Fibroblast of skin of back (primary cell): ENCODE data around the gene IFT43. TPM values are rescaled to one million over a fixed set of nuclear protein-coding genes. Genes with fewer than 3 reads are reported as not detected.

Experiments
- DNase-seq: peaks from one replicate; pipeline ENCODE4 v3.0.0-alpha.2; 2013
- polyA plus RNA-seq, 2 experiments: library from polyadenylated mRNA; unstranded; fragments of 120-200 nt; gene quantifications; one replicate each; pipeline ENCODE4 v1.2.1, GENCODE V29; 2013; ENCODE audit not compliant: insufficient read length in 2 of 2

IFT43 gene
- 24.2 TPM for polyA plus RNA-seq (2013, experiment 1 of 2; ENCODE audit: insufficient read length)
- 27.3 TPM for polyA plus RNA-seq (2013, experiment 2 of 2; ENCODE audit: insufficient read length)

DNA sequence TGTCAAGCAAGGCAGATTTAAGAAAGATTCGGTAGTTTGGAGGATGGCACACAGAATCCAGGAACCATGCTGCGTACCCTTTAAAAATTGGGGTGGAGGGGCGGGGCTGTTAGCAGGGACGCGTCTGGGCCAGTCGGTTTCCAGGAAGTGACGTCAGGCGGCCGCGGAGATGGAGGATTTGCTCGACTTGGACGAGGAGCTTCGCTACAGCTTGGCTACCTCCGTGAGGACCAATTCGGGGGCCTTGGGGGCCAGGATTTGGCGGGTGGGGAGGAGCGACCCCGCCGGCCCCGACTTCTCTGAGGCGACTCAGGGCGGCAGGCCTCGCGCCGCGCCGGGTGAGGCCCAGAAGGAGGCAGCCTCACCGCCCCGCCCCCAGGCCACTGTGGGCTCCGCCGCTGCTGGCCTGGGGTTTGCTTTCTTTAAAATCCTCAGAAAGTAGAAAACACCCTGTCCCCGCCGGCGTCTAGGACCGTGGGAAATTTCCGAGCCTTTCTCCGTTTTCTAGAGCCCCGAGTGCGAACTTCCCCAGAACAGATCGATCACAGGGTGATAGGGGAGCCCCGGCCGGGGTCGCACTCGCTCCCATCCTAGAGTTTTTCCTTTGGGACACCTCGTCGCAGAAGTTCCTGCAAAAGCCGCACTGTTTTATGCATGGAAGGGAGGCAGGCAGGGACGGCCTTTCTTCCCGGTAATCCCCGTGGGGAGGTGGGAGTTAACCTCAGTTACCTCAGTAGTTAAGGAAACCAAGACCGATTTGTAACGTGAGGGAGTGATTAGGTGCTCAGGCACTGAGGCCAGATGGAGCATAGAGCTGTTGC is at the start of gene IFT43:
Gene IFT43, plus strand, starts transcription at position 146 of the 821 bp plus-strand sequence. Its CDS starts 24 bp downstream, at position 170.
- DNase-seq = peak; percentile 81

DNA sequence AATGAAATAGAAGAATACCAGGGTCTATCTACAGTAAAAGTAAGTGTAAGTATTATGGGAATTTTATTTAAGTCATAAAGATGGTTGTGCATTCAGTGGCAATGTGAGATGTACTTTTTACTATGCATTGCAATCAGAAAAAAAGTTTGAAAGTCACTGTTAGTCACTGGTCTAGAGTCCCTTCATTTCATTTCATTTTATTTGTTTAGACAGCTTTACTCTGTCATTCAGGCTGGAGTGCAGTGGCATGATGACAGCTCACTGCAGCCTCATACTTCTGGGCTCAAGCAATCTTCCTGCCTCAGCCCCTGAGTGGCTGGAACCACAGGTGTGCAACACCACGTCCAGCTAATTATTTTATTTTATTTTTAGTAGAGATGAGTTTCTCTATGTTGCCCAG is 46.4 kb upstream of the IFT43 start:
- peak; percentile 6 for DNase-seq

DNA sequence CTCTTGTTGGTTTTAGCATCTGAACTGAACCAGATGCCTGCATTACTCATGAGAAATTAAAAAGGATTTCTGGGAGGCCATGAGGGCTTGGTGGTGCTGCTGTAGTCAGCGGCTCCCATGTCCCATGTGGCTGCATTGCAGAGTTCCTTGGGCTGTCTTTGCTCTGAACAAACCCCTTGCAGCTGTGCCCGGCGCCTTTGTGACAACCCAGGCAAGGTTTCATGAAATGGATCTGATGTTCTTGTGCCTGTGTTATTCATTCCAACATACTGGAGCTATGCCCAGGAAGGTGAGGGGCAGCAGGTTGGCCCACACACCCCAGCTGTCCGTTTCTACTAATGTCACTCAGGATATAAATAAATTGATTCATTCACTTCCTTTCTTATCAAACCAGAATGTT is 44.5 kb upstream of the IFT43 start:
- DNase-seq = peak; percentile 37

DNA sequence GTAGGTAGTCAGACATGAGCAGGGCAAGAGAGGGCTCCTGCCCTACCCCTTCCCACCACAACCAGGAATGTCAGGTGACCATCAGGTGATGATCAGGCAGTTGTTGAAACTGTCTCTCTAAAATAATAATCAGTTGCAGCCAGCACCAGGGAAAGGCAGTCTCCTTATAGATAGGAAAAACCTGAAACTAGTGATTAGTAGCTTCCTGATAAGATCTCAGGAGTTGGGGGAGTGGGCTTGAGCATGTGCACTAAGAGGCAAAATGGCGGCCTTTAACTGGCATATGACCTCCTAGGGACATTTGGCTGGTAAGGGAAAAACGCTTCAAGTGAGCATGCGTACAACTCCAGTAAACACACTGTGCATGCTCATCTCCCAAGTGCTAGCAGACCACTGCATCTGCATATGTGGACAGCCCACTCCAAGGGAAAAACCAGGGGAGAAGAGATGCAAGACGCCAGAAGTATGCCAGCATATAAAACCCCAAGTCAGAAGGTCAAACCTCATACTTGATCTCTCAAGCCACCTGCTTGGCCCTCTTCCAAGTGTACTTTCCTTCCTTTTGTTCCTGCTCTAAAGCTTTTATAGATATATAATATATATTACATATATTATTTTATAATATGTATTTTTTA is 40.8 kb upstream of the IFT43 start:
- no peak for DNase-seq

GRCh38 chr14:75946785-75947184 is 38.8 kb upstream of the IFT43 start:
- no peak for DNase-seq

DNA sequence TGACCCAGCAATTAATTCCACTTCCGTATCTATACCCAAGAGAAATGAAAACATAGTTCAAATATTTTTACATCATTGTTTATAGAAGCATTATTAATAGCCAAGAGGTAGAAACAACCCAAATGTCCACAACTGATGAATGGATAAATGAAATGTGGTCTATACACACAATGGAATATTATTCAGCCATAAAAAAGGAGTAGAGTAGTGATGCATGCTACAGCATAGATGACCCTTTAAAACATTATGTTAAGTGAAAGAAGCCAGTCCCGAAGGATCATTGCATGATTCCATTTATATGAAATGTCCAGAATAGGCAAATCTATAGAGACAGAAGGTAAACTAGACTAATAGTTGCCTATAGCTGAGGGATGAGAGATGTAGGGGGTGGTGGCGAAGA is 33.1 kb upstream of the IFT43 start:
- no peak for DNase-seq

DNA sequence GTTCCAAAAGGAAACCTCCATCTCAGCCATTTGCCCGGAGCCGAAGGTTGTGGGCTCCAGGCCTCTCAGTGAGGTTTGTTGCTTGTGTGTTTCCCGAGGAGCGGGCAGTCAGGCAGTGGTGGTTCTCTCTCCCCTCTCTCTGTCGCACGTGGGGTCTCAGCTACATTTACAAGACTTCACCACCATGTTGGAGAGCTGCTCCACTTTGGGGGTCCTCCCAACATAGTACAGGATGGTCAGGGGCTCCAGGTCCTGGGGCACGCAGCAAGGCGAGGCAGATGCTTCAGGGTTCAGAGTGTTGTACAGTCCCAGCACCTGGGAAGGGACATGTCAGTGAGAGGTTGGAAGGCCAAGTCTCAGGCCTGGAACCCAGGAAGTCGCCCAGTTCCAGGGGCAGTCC is 26.5 kb upstream of the IFT43 start:
- DNase-seq = no peak

- no peak for DNase-seq
These were observed 25.3 kb upstream of the IFT43 start for GRCh38 chr14:75960231-75960630.

DNA sequence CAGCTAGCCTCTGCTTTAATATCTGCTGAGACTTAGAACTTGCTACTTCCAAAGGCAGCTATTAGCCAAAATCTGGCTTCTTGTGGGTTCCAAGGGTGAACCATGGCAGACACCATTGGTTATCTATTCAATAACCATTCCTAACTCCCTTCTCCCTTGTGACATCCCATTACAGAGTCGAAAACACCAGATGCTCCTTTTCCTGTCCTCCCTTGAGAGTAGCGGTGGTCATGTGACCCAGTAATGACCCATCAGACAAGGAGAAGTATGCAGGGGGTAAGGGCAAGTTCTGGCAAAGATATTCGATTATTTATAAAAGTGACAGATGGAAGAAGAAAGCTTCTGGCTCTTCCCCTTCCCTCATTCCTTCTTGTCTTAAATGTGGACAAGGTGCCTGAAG is 23.9 kb upstream of the IFT43 start:
- no peak for DNase-seq

DNA sequence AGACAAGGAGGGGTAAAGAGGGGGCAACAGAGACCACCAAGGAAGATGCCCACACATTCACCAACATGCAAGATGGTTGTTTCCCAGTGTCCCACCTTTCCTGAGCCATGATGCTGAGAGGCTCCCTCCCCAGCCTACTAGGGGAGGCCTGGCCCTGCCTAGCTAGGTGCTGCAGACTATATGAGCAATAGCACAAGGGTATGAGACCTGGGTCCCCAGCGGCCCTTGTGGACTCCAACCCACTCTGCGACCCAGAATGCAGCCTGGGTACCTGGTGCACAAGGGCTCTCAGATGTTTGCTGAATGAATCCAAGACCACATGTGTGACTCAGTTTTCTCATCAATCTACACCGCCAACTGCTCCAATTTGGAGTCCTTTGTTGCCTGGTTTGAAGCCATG is 17.7 kb upstream of the IFT43 start:
- DNase-seq = no peak

DNA sequence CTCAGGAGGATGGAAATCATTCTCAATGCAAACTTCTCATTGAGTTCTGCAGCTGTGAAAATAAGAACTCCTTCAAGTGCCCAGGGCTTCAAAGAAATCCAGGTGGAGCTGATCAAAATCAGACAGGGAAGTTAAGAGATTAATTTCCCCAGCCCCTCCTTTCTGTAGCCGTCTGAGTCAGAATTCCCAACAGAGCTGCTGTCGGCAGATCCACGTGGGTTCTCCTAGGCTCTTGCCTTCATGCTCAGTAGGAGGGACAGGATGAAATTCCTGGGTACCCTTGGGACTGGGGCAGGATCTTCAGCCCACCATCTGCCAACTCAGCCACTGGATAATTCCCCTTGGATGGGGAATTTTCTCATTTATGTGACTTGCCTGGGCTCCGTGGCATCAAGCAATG is 17.1 kb upstream of the IFT43 start:
- peak; percentile 91 for DNase-seq

DNA sequence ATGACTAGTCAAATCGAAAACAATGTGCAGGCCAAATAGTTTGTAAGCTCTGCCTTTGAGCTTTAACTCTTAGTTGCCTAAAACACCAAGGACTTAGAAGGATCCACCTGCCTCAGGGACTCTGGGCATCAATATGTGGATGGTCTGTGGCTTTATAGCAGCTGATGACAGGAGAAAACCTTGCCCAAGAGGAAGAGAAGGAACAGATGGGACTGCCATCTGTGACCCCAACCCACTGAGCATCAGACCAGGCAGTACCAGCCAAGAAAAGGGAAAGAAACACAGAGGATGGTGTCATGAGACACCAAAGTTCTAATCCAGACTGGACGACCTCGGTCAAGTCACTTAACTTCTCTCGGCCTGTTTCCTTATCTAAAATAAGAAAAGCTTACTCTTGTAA is 16.4 kb upstream of the IFT43 start:
- no peak for DNase-seq

DNA sequence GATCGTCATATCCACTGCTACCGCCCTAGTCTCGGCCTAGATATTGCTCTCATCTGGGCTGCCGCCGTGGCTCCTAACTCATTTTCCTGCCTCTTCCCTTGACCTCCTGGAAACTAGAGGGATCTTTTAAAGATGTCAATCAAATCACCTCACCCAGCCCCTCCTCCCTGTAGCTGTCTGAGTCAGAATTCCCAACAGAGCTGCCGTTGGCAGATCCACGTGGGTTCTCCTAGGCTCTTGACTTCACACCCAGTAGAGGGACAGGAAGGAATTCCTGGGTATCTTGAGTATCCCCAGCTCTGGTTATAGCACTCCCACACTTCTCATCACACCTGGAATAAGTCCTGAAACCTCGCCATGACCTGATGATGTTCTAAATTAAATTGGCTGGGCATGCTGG is 15.7 kb upstream of the IFT43 start:
- peak; percentile 27 for DNase-seq

- no peak for DNase-seq
These were observed 14.6 kb upstream of the IFT43 start for GRCh38 chr14:75970989-75971388.

DNA sequence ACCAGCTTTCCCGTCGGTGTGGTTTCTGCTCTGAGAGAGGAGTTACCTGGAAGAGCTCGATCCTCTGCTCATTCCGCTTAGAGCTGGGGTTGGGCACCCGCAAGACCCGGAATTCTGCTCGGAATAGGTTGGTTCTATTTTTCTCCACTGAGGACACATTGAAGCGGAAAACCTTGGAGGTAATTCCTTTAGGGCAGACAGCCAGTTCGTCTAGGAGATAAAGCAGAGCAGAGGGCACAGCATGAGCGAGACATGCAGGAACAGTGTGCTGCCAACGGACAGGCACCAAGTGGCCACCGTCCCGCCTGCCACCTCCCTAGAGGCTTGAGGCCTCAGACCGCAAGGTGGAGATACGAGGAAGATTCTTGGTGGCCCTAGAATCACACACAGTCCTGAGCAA is 14.1 kb upstream of the IFT43 start:
- no peak for DNase-seq

DNA sequence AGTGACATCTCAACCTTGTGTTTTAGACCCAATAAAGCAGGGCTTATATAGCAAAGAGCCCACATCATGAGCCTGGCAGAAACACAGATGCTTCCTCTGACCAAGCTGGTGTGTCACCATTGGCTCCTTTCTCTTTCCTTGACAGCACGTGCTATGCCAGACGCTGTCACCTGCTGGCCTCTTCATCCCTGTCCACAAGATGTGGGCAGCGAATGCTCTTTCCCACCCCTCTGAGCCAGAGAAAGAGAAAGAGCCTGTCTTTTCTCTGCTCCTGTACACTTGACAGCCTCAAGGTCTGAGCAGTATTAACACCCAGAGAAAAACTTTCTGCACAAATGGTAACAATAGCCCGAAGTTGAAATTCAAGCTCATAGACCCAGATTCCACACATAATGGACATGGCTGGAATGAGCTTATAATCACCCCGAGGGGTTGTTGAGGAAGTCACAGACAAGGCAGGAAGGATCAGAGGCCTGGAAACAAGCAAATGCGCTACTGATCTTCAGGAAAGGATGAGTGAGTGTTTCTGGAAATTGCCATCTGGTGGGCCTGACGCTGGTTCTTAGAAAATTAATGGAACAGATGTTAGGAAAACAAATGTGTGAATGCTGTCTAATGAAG is 12.7 kb upstream of the IFT43 start:
- no peak for DNase-seq

DNA sequence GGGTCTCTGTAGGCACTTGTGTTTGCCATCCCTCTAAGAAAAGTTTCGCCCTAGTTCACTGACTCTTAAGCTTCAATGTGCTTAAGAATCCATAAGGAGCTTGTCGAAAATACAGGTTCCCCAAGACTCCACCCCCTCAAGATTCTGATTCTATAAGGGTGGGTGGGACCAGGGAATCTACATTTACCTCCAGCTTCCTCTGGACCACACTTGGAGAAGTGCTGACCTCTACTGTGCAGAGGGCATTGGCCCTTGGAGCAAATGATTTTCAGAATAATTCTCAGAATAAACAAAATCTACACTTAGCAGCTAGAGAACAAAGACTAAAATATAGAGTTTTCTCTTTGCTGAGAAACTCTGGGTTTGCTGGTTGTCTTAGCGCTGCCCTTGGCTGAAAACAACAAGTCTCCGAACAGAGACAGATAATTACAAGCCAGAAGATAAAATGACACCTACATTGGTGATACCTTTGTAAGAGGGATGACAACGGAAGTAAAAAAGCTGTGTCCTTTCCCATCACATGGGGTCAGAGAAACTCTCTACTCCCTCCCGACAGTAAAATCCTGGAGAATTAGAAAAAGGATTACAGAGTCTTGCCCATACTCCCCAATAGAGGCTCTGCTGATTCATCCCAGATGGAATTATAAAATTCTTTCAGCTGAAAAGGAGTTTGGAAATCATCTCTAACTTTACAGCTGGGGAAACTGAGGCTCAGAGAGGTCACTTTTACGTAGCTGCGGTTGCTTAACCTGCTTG is 8.6 kb upstream of the IFT43 start:
- no peak for DNase-seq

DNA sequence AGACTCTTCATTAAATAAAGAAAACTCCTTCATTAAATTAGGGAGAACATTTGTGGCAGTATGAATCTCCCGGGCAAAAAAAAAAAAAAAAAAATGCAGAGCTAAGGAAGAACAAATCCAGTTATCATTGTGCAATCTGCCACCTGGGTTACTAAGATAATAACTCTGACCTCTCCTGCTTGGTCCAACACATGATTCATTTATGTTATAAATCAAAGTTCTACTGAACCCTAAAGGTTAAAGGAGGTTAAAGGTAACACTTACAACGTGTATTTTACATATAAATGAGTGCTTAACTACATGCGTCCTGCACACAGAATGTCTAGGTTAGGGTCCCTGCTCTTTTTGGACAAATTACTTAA is 8.0 kb upstream of the IFT43 start:
- no peak for DNase-seq

DNA sequence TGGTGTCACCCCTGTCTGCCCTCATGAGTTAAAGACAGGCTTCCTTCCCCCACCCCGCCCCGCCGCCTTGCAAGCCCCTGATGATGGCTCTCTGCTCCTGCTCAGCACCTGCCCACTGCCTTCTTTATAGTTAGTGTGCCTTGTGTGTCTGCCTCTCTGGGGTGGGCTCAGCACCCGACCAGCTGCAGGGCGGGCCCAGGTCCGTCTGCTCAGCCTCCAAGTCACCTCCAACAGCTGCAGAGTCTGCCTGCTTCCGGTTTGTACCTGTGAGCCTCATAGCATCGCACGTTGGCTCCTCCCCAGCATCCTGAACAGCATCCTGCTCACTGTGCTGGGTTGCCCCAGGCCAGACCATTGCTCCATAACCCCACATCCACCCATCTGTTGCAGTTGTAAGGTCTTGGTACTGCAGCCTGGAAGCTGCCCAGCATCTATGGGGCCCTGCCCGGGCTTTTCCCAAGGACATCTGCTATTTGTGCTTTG is 7.3 kb upstream of the IFT43 start:
- DNase-seq = no peak

DNA sequence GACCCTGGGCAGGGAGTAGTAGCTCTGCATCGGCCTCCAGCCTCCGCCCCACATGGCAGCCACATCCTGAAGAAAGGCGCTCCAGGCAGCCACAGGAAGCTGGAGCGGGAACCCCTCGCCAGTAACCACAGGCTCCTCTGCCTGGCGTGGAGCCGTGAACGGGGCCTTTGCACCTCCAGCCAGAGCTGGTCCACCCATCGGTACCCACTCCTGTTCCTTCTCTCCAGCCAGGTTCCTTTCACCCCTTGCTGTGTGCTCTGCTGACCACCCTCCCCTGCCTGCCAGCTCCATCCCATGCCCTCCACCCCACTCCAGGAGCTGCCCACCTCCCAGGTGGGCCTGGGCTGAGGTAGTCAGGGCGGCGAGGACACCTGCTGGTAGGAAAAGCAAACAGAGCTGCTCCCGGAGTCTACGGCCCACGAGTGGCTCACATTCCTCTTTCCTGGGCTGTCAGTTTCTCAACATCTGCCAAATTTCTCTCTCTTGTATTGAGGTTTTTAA is 6.4 kb upstream of the IFT43 start:
- DNase-seq = peak; percentile 23

DNA sequence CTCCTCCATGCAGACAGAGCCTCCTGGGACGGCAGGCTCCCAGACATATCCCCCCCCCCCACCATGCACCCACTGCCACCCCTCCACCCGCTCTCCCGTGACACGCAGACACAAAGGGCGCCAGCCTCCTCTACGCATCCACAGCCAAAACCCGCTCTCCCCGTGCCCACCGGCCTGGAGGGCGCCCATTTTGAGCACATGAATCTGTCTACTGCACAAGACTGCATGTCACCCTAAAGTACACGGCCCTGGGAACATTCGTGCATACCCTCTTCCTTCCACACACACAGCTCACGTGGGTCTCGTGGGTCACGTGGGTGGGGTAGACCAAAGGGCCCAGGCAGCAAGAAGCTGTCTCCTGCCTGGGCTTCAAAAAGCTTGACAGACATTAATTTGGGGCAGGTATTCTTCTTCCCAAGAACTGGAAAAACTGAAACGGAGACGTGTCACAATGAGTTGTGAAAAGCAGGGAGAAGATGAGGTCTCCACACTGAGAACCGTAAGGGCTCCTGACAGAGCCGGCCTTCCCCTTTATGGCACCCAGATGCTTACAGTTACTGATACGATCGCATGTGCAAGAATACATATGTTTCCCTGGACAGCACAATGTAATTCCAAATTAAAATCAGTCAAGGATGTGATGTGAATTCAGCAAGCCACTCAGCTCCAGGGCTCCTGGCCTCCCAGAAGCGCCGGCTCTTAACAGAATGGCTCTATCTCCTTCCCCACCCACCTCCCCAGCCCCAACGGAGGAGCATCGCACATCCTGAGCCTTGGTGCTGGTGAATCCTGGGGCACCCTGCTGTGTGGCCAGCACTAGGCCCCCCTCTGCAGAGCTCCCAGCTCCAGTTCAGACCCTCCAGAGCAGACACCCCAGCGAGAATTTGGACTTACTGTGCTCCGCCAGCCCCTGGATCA is 5.7 kb upstream of the IFT43 start:
- DNase-seq = no peak

GRCh38 chr14:75980856-75981255 is 4.7 kb upstream of the IFT43 start:
- DNase-seq = no peak
